A673 (cell line): Measurements from ENCODE around the gene EPHB2.

Source experiments
- CTCF ChIP-seq: fragments of 300-800, 200-600 bp; sonication (generic); conservative IDR thresholded peaks from 2 replicates; pipeline ENCODE4 v1.5.1; 2017; ENCODE audit warnings: low read depth, mild to moderate bottlenecking, antibody characterized with exemption, low read length, moderate library complexity, mixed read lengths
- EZH2 ChIP-seq: fragments of 200-600 bp; sonication (generic); IDR thresholded peaks from 2 replicates; pipeline ENCODE4 v1.6.1; 2017; ENCODE audit warnings: borderline replicate concordance, low read depth, mild to moderate bottlenecking, mixed read lengths, antibody characterized with exemption, low read length; ENCODE audit not compliant: poor library complexity, severe bottlenecking

- TF ChIP-seq CTCF (no peak), EZH2 (no peak)
Measured at GRCh38 chr1:22790232-22791008, 79.8 kb downstream of the EPHB2 start.
